ENCODE results near the gene FTO.
"Not testable (repeated sequence)": the region's sequence is repeated elsewhere in the genome, so short reads cannot be mapped to it uniquely, and the experiment has no call there.

The FTO gene

GRCh38 chr16:54169112-54169511 lies 465.2 kb downstream of the FTO start:
- DNase-seq = no peak

GRCh38 chr16:54171626-54172537 lies 467.9 kb downstream of the FTO start:
- DNase-seq = no peak

- DNase-seq = no peak
Measured at GRCh38 chr16:54173490-54173889, 469.5 kb downstream of the FTO start.

GRCh38 chr16:54174201-54174600 lies 470.2 kb downstream of the FTO start:
- no peak for DNase-seq

- no peak for DNase-seq
Measured at GRCh38 chr16:54174750-54175149, 470.8 kb downstream of the FTO start.

GRCh38 chr16:54175169-54175551 lies 471.2 kb downstream of the FTO start:
- DNase-seq = no peak

- no peak for DNase-seq
Measured at GRCh38 chr16:54175552-54176375, 471.8 kb downstream of the FTO start.

GRCh38 chr16:54176376-54176901 lies 472.5 kb downstream of the FTO start:
- no peak for DNase-seq

- no peak for DNase-seq
Measured at GRCh38 chr16:54177052-54177861, 473.3 kb downstream of the FTO start.

- DNase-seq = no peak
Measured at GRCh38 chr16:54177862-54178477, 474.0 kb downstream of the FTO start.

GRCh38 chr16:54178478-54178976 lies 474.6 kb downstream of the FTO start:
- no peak for DNase-seq

GRCh38 chr16:54180421-54181359 lies 476.7 kb downstream of the FTO start:
- DNase-seq = no peak

GRCh38 chr16:54181683-54182329 lies 477.9 kb downstream of the FTO start:
- DNase-seq = not testable (repeated sequence)

GRCh38 chr16:54185045-54185444 lies 481.1 kb downstream of the FTO start:
- DNase-seq = no peak

GRCh38 chr16:54191163-54191562 lies 487.2 kb downstream of the FTO start:
- DNase-seq = no peak

- no peak for DNase-seq
Measured at GRCh38 chr16:54191592-54191991, 487.6 kb downstream of the FTO start.

- DNase-seq = no peak
Measured at GRCh38 chr16:54193013-54193664, 489.2 kb downstream of the FTO start.

- peak; percentile 74 for DNase-seq
Measured at GRCh38 chr16:54193665-54194333, 489.8 kb downstream of the FTO start.

- no peak for DNase-seq
Measured at GRCh38 chr16:54194334-54194743, 490.4 kb downstream of the FTO start.
